Sigmoid colon (tissue), 7 donors: ENCODE results near the gene LEFTY1. TPM values are rescaled to one million over a fixed set of nuclear protein-coding genes. Genes with fewer than 3 reads are reported as not detected.
"Not testable (repeated sequence)": the region's sequence is repeated elsewhere in the genome, so short reads cannot be mapped to it uniquely, and the experiment has no call there.

Source experiments
- DNase-seq: peaks from one replicate; pipeline ENCODE4 v3.0.0-alpha.2; 2019
- H3K27ac ChIP-seq, 4 donors: fragments of 200-600 bp; sonication (generic); one replicate each; pipeline ENCODE4 v1.5.1; 2016 to 2019; ENCODE audit warnings: mild to moderate bottlenecking in 1 of 4
- H3K27me3 ChIP-seq, 3 donors: fragments of 200-600 bp; sonication (generic); one replicate each; pipeline ENCODE4 v1.5.1; 2019; ENCODE audit warnings: mild to moderate bottlenecking in 1 of 3
- H3K36me3 ChIP-seq, 4 donors: fragments of 200-600 bp; sonication (generic); one replicate each; pipeline ENCODE4 v1.5.1; 2016 to 2019
- H3K4me1 ChIP-seq, 4 donors: fragments of 200-600 bp; sonication (generic); one replicate each; pipeline ENCODE4 v1.5.1; 2017 to 2019
- H3K4me3 ChIP-seq, 4 donors: fragments of 200-600 bp; sonication (generic); one replicate each; pipeline ENCODE4 v1.5.1; 2017 to 2019; ENCODE audit warnings: mild to moderate bottlenecking in 2 of 4, moderate library complexity in 1 of 4
- H3K9me3 ChIP-seq, 4 donors: fragments of 200-600 bp in 3 of 4; sonication (generic) in 3 of 4; one replicate each; pipeline versions ENCODE4 v1.5.1 to v1.6.1; 2013 to 2019
- CTCF ChIP-seq, 4 experiments: fragments of 450-650 bp in 3 of 4; fragments of 200-600 bp in 1 of 4; IDR thresholded peaks; one replicate each; pipeline ENCODE4 v1.5.1; 2016 to 2019; ENCODE audit warnings: antibody characterized with exemption in 4 of 4, mild to moderate bottlenecking in 3 of 4, moderate library complexity in 2 of 4
- EP300 ChIP-seq, 4 donors: sonication (generic); formaldehyde crosslinking; IDR thresholded peaks; one replicate each; pipeline ENCODE4 v1.6.1; 2017; ENCODE audit warnings: antibody characterized with exemption in 4 of 4
- POLR2A ChIP-seq, 2 donors: fragments of 450-650 bp; IDR thresholded peaks; one replicate each; pipeline ENCODE4 v1.6.1; 2016; ENCODE audit warnings: antibody characterized with exemption in 2 of 2, mild to moderate bottlenecking in 2 of 2, moderate library complexity in 2 of 2
- POLR2AphosphoS5 ChIP-seq, 4 donors: sonication (generic); formaldehyde crosslinking; IDR thresholded peaks; one replicate each; pipeline ENCODE4 v1.6.1; 2017; ENCODE audit warnings: antibody characterized with exemption in 4 of 4
- WGBS, 2 donors: extraction: QIAGEN DNeasy Blood & Tissue Kit; methylation state at CpG; one replicate each; pipeline ENCODE4 v1.1.7; 2013; 5-methylcytosine and 5-hydroxymethylcytosine counted together
- intact Hi-C: fragments of 100-400 bp; cut with DNase I; formaldehyde crosslinking; loops from one replicate; pipeline ENCODE4 v1.15.1; 2023
- polyA plus RNA-seq, 3 donors: library from polyadenylated mRNA; stranded (reverse); fragments of 200-250 nt; gene quantifications; one replicate each; pipeline ENCODE4 v1.2.3, GENCODE V29; 2013
- total RNA-seq, 4 donors: library from RNA; depleted of rRNA; stranded (reverse); fragments of >200 nt; gene quantifications; one replicate each; pipeline ENCODE4 v1.1.0, GENCODE V29; 2016
- donor health status: healthy with polysubstance abuse.
- donor health status: Bipolar disorder and iron deficiency.
- donor health status: healthy.

LEFTY1 gene
- total and polyA plus RNA-seq, 7 donors: 14.4 to 120 (median 46.2) TPM; not detected in 4

DNA sequence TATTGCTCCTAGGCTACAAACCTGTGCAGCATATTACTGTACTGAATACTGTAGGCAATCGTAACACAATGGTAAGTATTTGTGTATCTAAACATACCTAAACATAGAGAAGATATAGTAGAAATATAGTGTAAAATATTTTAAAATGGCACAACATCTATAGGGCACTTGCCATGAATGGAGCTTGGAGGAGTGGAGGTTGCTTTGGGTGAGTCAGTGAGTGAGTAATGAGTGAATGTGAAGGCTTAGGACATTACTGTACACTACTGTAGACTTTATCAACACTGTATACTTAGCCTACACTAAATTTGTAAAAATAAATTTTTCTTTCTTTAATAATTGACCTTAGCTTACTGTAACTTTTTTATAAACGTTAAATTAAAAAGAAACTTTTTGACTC lies 44.1 kb upstream of the LEFTY1 start:
- no peaks in the 10 kb centered on the region for H3K36me3 ChIP-seq
- no peak overlapping the region for H3K4me3 ChIP-seq
- no peak overlapping the region for H3K27ac ChIP-seq
- TF ChIP-seq POLR2A (IDR thresholded peaks at IDR 0.05) (no peak), POLR2AphosphoS5 (IDR thresholded peaks at IDR 0.05) (no peak), CTCF (IDR thresholded peaks at IDR 0.05) (no peak), EP300 (IDR thresholded peaks at IDR 0.05) (no peak)
- no peaks in the 10 kb centered on the region for H3K4me1 ChIP-seq
- 90 to 91% methylated on average over 2 of the region's 2 CpGs for WGBS, 2 donors
- H3K9me3 ChIP-seq: no peaks in the 10 kb centered on the region
- no peaks in the 10 kb centered on the region for H3K27me3 ChIP-seq
- DNase-seq: no peak
- intact Hi-C loops: no loop called here

GRCh38 chr1:225931270-225932136 lies 42.6 kb upstream of the LEFTY1 start:
- Histone ChIP-seq H3K4me1 (no peaks in the 10 kb centered on the region), H3K27ac (no peak overlapping the region), H3K27me3 (no peaks in the 10 kb centered on the region), H3K4me3 (no peak overlapping the region), H3K9me3 (no peaks in the 10 kb centered on the region), H3K36me3 (no peaks in the 10 kb centered on the region)
- TF ChIP-seq EP300 (IDR thresholded peaks at IDR 0.05) (no peak), POLR2A (IDR thresholded peaks at IDR 0.05) (no peak), POLR2AphosphoS5 (IDR thresholded peaks at IDR 0.05) (no peak), CTCF (IDR thresholded peaks at IDR 0.05) (no peak)
- intact Hi-C loops: no loop called here
- DNase-seq: no peak
- 88 to 89% methylated on average over 5 of the region's 5 CpGs for WGBS, 2 donors

DNA sequence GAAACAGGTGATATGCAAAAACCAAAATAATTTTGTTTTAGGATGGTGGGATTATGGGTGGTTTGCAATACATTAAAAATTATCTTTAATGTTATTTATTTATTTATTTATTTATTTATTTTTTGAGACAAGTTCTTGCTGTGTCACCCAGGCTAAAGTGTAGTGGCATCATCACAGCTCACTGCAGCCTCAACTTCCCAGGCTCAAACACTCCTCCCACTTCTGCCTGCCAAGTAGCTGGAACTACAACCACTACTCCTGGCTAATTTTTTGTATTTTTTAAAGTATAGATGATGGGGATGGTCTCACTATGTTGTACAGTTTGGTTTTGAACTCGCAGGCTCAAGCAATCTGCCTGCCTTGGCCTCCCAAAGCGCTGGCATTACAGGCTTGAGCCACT lies 41.6 kb upstream of the LEFTY1 start:
- no peak overlapping the region for H3K4me3 ChIP-seq
- WGBS, 2 donors: 92 to 96% methylated on average over 2 of the region's 2 CpGs
- H3K27me3 ChIP-seq: no peaks in the 10 kb centered on the region
- no peak for TF ChIP-seq CTCF (IDR thresholded peaks at IDR 0.05)
- no peak for TF ChIP-seq EP300 (IDR thresholded peaks at IDR 0.05)
- no peak for TF ChIP-seq POLR2A (IDR thresholded peaks at IDR 0.05)
- H3K27ac ChIP-seq: no peak overlapping the region
- H3K36me3 ChIP-seq: no peaks in the 10 kb centered on the region
- H3K9me3 ChIP-seq: no peaks in the 10 kb centered on the region
- no peak for DNase-seq
- intact Hi-C loops: no loop called here
- H3K4me1 ChIP-seq: no peaks in the 10 kb centered on the region

GRCh38 chr1:225929462-225929861 lies 40.5 kb upstream of the LEFTY1 start:
- DNase-seq, intact Hi-C loops: not testable (repeated sequence)
- 87 to 94% methylated on average over 3 of the region's 3 CpGs for WGBS, 2 donors

DNA sequence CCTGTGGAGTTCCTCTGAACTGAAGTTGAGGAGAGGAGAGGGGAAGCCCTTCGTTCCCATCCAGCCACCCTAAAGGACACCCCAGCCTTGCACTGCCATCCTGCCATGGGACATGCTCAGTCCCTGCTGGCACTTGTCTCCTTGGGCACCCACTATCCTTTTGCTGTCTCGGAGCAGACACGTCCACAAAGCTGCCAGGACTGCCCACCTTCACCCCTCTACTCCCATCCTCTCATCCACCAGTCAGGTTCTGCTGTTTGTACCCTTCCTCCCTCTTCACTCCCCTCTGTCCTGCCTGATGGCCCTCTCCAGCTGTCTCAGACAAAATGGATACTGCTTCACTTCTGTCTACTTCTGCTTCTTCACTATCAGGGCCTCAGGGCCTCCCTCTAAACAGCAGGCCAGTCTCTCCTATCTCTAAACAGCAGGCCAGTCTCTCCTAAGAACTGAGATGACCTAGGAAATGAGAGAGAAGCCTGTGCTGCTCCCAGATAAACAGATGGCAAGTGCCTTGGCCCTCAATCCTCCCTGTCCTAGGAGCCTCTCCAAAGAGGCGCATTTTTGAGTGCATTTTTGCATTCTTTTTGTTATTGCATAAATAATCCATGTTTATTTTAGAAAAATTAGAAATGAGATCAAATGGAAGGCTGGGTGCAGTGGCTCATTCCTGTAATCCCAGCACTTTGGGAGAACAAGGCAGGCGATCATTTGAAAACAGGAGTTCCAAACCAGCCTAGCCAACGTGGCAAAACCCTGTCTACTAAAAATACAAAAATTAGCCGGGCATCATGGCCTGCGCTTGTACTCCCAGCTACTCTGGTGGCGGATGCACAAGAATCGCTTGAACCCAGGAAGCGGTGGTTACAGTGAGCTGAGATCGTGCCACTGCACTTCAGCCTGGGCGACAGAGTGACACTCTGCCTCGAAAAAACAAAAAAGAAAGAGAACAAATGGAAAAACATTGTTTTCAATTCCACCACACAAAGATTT lies 39.5 kb upstream of the LEFTY1 start:
- TF ChIP-seq CTCF (IDR thresholded peaks at IDR 0.05) (no peak), POLR2A (IDR thresholded peaks at IDR 0.05) (no peak), POLR2AphosphoS5 (IDR thresholded peaks at IDR 0.05) (no peak), EP300 (IDR thresholded peaks at IDR 0.05) (no peak)
- no peak for DNase-seq
- intact Hi-C loops: no loop called here
- Histone ChIP-seq H3K27ac (no peak overlapping the region), H3K4me1 (peaks cover 0 to 5% (median 4%) of the 10 kb centered on the region in 4 donors), H3K36me3 (no peaks in the 10 kb centered on the region), H3K27me3 (no peaks in the 10 kb centered on the region), H3K9me3 (no peaks in the 10 kb centered on the region), H3K4me3 (no peak overlapping the region)
- WGBS, 2 donors: 85 to 86% methylated on average over 14 of the region's 14 CpGs

More at GRCh38 chr1:225929462-225929861, 40.5 kb upstream of the LEFTY1 start:
- not testable (repeated sequence) for H3K4me3 ChIP-seq, H3K27me3 ChIP-seq, H3K36me3 ChIP-seq, H3K27ac ChIP-seq, H3K9me3 ChIP-seq, H3K4me1 ChIP-seq
